ENCODE data around the gene HLA-C.

DNA sequence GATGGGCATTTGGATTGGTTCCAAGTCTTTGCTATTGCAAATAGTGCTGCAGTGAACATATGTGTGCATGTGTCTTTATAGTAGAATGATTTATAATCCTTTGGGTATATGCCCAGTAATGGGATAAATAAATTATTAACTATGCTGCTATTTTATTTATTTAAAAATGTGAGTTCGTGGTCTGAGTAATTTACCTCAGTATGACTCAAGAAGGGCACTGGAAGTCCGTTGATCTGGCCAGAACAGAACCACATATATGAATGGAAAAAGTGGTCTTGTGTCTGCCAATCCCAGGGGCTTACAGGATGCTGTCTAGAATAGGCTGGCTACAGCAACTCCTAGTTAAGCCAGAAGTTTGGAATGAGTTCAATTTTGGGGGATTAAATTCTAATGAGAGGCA is 27.6 kb upstream of the HLA-C start:
- TF ChIP-seq EZH2 (IDR thresholded peaks at IDR 0.05; ENCODE audit: insufficient read depth, poor library complexity, severe bottlenecking) (no peak), EZH2phosphoT487 (IDR thresholded peaks at IDR 0.05; ENCODE audit: insufficient read depth, low read depth) (no peak)

Measured in GM23248 (cell line).